Measurements from ENCODE around the gene EGFL6.

The EGFL6 gene, protein sequence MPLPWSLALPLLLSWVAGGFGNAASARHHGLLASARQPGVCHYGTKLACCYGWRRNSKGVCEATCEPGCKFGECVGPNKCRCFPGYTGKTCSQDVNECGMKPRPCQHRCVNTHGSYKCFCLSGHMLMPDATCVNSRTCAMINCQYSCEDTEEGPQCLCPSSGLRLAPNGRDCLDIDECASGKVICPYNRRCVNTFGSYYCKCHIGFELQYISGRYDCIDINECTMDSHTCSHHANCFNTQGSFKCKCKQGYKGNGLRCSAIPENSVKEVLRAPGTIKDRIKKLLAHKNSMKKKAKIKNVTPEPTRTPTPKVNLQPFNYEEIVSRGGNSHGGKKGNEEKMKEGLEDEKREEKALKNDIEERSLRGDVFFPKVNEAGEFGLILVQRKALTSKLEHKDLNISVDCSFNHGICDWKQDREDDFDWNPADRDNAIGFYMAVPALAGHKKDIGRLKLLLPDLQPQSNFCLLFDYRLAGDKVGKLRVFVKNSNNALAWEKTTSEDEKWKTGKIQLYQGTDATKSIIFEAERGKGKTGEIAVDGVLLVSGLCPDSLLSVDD

DNA sequence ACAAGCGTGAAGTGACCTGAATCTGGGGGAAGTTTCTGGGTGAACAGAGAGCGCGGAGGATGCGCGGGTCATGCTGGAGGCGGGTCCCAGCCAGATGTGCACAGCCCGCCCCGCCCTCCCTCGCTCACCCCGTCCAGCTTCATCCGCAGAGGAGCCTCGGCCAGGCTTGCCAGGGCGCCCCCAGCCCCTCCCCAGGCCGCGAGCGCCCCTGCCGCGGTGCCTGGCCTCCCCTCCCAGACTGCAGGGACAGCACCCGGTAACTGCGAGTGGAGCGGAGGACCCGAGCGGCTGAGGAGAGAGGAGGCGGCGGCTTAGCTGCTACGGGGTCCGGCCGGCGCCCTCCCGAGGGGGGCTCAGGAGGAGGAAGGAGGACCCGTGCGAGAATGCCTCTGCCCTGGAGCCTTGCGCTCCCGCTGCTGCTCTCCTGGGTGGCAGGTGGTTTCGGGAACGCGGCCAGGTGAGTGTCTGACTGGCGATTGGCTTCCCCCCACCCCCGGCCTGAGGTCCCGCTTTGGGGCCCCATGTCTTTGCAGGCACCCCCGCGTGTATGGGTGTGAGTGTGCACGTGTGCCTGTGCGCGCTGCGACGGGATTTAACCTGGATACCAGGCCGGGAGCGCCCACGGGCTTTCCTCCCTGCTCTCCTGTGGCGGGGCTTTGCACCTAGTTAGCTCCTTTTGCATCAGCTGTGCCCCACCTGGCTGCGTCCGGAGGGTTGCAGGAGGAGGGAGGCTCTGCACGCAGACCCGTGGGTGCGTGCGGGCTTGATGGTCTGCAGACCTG lies at the start of gene EGFL6:
Gene EGFL6, plus strand, starts transcription at position 123 of the 782 bp plus-strand sequence. Its CDS starts 261 bp downstream, at position 384.
- no peak for DNase-seq (ENCODE audit: extremely low read depth in 1 of 2, low read depth in 1 of 2)

DNA sequence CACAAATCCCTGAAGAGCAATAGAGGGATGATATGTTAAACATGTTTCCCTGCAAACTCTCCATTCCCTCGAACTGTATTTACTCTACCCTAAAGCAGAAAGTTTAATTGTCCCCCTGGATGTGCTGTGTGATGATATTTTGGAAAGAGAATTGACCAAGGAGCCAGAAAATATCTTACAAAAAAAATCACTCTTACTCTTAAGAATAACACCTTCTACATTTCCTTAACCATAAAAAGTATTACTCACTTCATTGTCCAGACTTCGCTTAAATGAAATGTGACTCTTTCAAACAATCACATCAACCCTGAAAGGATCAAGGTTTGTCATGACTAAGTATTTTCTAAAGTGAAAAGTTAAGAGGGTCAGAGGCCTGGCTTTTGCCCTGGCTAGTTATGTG lies 49.0 kb upstream of the EGFL6 start:
- DNase-seq (ENCODE audit: extremely low read depth in 1 of 2, low read depth in 1 of 2): no peak

DNA sequence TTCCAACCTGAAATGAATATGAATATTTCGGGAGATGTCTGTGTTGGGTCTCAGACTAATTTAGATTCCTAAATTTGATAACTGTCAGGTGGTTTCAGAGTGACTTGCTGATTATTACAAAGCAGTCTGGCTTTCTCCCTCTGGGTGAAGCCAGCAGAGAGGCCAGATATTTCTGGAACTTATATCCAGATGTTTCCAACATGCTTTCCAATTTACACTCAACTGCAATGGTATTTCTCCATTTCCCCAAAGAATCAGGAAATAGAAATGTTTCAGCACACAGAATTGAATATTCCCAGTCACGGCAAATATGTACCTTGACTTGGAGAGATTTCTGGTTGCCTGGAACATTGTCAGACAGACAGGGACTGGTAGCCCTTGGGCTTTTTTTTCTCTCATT lies 48.5 kb upstream of the EGFL6 start:
- DNase-seq (ENCODE audit: extremely low read depth in 1 of 2, low read depth in 1 of 2): no peak

DNA sequence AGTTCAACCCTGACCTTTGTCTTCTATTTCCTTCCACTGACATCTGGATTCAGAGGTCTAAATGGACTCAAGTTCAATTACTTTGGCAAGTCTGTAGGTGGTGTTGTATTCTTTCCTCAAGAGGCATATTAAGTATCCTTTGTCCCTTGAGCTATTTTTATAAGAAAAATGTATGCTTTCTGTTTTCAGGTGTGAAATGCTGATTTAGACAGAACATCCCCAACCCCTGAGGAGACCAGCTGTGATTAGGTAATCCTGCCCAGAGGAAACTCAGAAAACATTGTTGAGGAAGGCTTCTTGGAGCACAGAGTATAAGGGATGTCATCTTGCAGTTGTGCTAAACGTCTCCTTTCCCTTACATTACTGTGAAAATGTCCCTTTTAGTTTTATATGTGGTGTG lies 46.6 kb upstream of the EGFL6 start:
- DNase-seq (ENCODE audit: extremely low read depth in 1 of 2, low read depth in 1 of 2): no peak

DNA sequence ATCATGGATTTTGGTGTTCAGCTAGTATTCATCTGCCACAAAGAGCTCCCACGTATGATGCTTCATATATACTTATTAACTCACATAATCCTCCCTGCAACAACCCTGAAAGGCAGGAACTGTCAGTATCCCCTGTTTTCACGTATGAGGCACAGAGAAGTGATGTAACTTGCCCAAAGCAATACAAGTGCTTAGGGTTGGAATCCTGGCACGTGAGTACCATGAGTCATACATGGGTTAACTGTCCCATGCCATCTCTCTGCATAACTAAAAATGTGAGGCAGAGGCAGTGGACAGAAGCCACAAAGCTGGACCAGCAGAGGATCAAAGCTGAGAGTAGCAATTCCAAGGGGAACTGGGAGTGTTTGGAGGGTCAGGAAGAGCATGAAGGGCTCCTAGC lies 35.7 kb upstream of the EGFL6 start:
- no peak for DNase-seq (ENCODE audit: extremely low read depth in 1 of 2, low read depth in 1 of 2)

GRCh38 chrX:13535376-13536165 lies 33.8 kb upstream of the EGFL6 start:
- no peak for DNase-seq (ENCODE audit: extremely low read depth in 1 of 2, low read depth in 1 of 2)

DNA sequence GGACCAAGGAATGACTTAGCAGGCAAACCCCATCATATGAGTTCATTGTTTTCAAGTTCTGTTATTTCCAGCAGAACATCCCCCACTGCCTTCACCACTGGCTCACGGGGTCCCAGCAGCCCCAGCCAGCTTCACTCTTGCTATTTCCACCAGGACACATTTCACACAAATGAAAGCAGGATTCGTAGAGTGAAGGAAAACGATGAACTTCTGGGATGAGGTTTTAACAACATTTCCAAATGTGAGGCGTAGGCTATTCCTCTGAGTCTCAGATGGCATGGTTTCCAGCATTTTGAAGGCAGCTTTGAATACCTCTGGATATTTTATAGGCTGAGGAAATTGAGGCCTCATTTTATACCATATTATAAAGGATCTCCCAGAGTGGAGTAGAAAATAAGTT lies 32.9 kb upstream of the EGFL6 start:
- DNase-seq (ENCODE audit: extremely low read depth in 1 of 2, low read depth in 1 of 2): no peak

GRCh38 chrX:13538414-13538813 lies 31.0 kb upstream of the EGFL6 start:
- DNase-seq (ENCODE audit: extremely low read depth in 1 of 2, low read depth in 1 of 2): no peak

- DNase-seq (ENCODE audit: extremely low read depth in 1 of 2, low read depth in 1 of 2): no peak
These were observed 28.8 kb upstream of the EGFL6 start for GRCh38 chrX:13540602-13541001.

- no peak for DNase-seq (ENCODE audit: extremely low read depth in 1 of 2, low read depth in 1 of 2)
These were observed 23.7 kb upstream of the EGFL6 start for GRCh38 chrX:13545726-13546125.

GRCh38 chrX:13547671-13548070 lies 21.7 kb upstream of the EGFL6 start:
- no peak for DNase-seq (ENCODE audit: extremely low read depth in 1 of 2, low read depth in 1 of 2)

- no peak for DNase-seq (ENCODE audit: extremely low read depth in 1 of 2, low read depth in 1 of 2)
These were observed 19.1 kb upstream of the EGFL6 start for GRCh38 chrX:13550346-13550745.

GRCh38 chrX:13551610-13552009 lies 17.8 kb upstream of the EGFL6 start:
- no peak for DNase-seq (ENCODE audit: extremely low read depth in 1 of 2, low read depth in 1 of 2)

GRCh38 chrX:13552892-13553291 lies 16.5 kb upstream of the EGFL6 start:
- DNase-seq (ENCODE audit: extremely low read depth in 1 of 2, low read depth in 1 of 2): no peak

GRCh38 chrX:13565511-13565910 lies 3.9 kb upstream of the EGFL6 start:
- no peak for DNase-seq (ENCODE audit: extremely low read depth in 1 of 2, low read depth in 1 of 2)

DNA sequence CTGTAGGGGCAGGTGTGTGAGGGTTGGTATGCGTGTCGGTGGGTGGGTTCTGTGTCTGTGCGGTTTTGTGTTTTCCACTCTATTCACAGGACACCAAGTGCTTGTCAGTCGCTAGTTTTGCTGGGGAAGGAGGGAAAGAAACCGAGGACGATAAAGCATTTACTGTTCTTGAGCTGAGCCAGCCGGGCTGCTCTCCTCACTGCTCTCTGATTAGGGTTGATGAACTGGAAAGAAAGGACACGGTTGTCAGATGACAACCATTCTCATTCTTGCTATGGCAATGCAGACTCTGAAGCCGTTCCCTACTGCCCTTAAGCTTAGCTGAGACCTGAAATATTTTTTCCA lies 832 bp downstream of the EGFL6 start:
- DNase-seq (ENCODE audit: extremely low read depth in 1 of 2, low read depth in 1 of 2): no peak

GRCh38 chrX:13571136-13571535 lies 1.7 kb downstream of the EGFL6 start:
- DNase-seq (ENCODE audit: extremely low read depth in 1 of 2, low read depth in 1 of 2): no peak

DNA sequence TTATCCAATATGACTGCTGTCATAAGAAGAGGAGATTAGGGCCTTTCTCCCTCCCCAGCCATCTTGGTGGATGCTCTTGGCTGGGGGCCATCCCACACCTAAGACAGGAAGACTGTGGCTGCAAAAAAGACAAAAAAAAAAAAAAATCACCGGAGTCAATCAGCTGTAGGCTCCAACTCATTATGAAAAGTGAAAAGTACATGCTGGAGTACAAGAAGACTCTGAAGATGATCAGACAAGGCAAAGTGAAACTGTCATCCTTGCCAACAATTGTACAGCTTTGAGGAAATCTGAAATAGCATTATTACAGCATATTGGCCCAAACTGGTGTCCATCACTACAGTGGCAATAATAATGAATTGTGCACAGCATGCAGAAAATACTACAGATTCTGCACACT lies 5.2 kb downstream of the EGFL6 start:
- no peak for DNase-seq (ENCODE audit: extremely low read depth in 1 of 2, low read depth in 1 of 2)

DNA sequence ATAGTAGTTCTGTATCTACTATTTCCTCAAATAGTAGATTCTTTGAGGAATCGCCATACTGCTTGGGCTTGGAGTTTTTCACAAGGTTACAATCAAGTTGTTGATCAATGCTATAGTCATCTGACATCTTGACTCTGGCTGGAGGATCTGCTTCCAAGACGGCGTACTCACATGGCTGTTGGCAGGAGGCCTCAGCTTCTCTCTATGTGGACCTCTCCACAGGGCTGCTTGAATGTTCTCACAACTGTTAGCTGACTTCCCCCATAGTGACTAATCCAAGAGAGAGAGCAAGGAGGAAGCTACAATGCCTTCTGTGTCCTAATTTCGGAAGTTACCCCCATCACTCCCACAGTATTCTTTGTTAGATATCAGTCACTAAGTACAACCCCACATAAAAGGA lies 10.3 kb downstream of the EGFL6 start:
- no peak for DNase-seq (ENCODE audit: extremely low read depth in 1 of 2, low read depth in 1 of 2)

- no peak for DNase-seq (ENCODE audit: extremely low read depth in 1 of 2, low read depth in 1 of 2)
These were observed 12.2 kb downstream of the EGFL6 start for GRCh38 chrX:13581554-13581953.

- no peak for DNase-seq (ENCODE audit: extremely low read depth in 1 of 2, low read depth in 1 of 2)
These were observed 18.5 kb downstream of the EGFL6 start for GRCh38 chrX:13587786-13588477.
